HG02798 (cell line): ENCODE data around the gene UNK.
A peak's percentile ranks its signal among the peaks of the same experiment; 100 is the strongest.
"Not testable (repeated sequence)": the region's sequence is repeated elsewhere in the genome, so short reads cannot be mapped to it uniquely, and the experiment has no call there.

Experiments
- ATAC-seq: cut with Tn5 transposase; IDR thresholded peaks from one replicate; pipeline ENCODE4 v1.9.1; 2021; ENCODE audit warnings: mild to moderate bottlenecking; ENCODE audit not compliant: unreplicated experiment, poor library complexity

UNK gene

GRCh38 chr17:75771334-75772281, 13.0 kb upstream of the UNK start:
- no peak for ATAC-seq

DNA sequence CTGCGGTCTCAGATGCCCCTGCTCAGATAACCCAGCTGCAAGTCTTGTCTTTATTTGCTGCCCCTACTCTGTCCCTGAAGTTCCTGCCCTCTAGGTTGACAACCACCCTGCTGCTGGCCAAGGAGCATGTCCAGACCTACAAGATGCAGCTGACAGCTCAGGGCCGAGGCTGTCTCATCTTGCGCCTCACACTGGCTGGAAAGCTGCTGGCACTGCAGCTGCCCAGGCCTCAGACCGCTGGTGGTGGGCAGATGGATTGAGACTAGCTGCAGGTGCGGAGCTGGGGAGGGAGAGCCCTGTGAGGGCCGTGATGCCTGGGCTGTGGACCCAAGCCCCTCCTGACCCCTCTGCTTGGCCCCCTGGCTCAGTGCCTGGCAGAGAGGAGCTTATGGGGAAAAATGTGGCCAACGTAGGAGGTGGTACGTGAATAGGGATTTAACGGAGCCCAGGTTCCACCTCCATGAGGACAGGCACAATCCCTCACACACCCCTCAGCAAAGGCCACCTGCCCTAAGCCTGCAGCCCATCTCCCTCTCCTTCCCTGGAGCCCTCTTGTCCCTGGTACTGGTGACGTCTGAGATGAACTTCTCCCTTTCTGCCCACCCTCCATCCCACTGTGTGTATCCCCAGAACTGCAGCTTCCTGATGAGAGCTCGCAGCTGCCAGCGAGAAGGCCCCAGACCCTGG, 11.3 kb upstream of the UNK start:
- ATAC-seq, result no peak

DNA sequence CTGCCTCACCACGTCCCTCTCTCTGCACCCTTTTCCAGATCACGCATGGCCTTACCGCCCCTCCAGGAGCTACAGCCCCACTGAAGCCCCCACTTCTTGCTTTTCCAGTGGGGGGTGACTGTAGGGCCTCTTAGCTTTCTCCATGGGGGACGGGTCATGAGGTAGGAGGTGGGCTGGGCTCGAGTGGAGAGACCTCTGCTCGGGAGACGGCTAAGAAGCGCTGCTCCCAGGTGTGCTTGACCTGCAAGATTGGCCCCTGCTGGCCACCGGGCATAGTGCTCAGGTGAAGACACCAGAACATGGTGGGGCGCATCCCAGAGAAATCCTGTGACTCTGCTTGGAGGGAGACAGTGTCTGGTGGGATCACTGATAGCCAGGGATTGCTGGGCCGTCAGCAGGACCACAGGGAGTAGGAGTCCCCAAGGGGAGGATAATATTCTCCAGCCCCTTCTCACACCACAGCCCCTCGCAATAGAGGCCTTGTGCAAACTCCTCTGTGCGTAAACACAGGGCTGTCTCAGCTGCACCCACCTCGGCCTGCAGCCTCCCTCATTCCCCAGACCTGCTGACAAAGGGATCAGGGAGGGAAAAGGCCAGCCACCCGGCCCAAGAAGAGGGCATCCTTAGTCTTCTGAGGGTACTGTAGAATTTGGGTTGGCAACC, 10.7 kb upstream of the UNK start:
- ATAC-seq, result no peak

- ATAC-seq, result no peak
Observed at GRCh38 chr17:75774471-75774990, 10.1 kb upstream of the UNK start.

DNA sequence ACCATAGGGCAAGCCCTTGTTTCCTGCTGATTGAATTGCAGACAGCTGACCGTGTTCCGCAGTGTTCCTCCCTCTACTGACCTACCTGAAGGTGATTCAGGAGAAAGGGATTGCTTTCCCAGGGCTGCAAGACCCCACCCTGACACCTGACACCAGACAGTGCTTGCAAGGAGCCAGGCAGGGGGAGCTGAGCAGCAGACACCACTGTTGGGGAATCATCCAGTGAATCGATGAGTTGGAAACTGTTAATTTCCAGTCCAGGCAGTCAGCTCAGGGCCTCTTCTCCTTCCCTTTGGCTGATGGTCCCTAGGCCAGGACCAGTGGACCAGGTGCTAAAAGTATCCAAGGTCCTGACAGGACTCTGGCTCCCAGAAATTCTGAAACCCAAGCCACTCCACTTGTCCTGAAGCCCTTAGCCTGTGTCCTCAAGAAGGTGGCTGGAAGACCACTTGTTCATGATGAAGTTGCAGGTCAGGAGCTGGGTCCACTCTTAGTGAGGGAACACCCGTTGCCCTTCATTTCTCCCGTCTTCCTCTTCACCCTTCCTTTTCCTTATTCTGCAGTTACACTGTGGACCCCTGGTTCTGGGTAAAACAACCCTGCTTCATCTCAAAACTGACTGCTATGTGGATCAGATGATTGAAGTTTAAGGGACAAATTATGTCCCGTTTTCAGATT, 9.5 kb upstream of the UNK start:
- ATAC-seq, result no peak

GRCh38 chr17:75776386-75777295, 8.0 kb upstream of the UNK start:
- no peak for ATAC-seq

GRCh38 chr17:75777296-75777922, 7.2 kb upstream of the UNK start:
- ATAC-seq, result no peak

DNA sequence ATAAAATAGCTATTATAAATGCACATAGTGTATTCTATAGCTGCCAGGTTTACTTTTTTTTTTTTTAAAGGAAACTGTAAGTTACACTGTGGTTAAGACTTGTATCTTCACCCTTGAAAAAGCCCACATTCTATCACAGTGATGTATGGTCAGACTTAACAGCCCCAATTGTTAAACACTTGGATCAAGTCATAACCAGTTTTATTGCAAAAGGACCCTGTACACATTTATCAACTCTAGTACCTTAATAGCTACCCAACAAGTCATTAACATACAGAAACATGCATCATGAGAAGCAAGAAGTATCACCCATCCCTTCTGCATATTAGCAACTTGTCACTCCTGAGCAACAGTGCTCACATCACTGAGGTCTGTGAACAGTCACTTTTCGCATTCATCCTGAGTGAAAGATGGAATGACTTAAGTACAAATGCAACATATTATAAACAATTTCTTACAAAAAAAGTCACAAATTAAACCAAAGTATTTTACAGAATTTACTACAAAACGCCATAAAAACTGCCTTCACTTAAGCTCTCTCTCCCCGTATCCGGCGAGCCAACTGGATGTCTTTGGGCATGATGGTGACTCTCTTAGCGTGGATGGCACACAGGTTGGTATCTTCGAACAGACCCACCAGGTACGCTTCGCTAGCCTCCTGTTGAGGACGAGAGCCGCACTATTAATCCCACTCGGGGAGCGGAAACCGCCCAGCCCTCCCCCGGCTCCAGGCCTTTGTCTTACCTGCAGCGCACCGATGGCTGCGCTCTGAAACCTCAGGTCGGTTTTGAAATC, 6.3 kb upstream of the UNK start:
- not testable (repeated sequence) for ATAC-seq

GRCh38 chr17:75778861-75779249, 5.8 kb upstream of the UNK start:
- ATAC-seq, result peak; percentile 14

DNA sequence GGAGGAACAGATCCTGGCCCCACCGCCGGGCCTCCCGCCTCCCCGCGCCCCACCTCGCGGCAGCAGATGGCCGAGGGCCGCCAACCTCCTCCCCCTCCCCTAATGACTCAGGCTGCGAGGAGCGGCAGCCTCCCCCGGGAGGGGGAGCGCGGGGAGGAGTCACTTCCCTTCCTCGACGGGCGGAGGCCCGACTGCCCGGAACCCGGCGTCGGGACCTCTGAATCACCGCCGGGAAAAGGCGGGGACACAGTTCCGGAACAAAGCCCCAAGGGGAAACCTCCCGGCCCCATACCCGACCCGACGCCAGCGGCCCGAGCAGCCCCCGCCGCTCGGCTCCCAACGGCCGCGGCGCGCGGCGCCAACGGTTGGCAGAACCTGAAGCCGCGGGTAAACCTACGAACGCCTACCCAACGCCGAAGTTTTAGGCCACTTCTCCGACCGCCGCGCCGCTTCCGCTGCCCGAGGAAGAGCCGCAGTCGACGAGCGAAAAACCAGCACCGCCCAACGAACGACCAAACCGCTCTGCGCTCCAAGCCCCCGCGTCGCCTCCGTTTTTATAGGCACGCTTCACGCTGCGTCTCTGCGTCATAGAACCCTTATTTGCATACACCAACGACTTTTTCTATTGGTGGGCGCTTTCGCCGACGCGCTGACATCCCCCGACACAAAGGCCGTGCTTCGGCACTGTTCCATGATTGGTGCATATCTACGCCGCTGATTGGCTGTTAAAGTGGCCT, 5.2 kb upstream of the UNK start:
- ATAC-seq, result peak; percentile 71

DNA sequence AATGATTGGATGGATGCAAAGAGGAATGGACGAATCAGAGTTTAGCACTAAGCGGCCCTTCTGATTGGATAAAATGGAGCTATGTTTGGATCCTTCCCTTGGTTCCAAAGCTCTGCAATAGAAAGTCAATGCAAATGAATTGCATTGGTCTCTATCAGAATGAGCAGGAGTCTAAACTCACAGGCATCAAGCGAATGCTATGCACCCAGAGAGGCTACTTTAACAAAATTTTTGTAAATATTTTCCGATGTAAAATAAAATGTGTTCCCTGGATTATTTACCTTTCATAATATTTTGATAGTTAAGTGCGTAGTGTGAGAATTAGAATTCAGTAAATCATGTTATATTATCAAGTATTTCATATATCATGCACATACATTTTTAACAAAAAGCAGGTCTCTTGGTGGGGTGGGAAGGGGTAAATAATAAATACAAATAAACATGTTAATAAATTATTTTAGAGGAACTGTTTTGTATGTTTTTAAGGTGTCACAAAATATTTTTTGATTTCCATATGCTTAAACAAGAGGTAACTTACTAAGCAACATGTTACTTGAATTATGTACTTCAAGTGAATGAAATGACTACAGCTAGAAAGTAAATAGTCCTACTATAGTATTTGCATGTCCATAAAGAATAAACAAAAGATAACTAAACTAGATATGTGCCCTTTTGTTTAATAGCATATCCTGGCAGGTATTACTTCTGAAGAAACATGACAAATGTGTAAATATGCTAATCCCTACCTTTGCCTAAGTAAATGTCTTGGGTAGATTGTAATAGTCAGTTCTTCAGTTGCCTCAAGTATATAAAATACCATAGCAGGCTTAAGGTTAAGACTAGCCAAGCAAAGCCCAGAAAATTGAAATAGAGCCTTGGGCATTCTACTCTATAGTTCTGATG, 4.4 kb upstream of the UNK start:
- ATAC-seq, result no peak

GRCh38 chr17:75783069-75783783, 1.4 kb upstream of the UNK start:
- no peak for ATAC-seq

DNA sequence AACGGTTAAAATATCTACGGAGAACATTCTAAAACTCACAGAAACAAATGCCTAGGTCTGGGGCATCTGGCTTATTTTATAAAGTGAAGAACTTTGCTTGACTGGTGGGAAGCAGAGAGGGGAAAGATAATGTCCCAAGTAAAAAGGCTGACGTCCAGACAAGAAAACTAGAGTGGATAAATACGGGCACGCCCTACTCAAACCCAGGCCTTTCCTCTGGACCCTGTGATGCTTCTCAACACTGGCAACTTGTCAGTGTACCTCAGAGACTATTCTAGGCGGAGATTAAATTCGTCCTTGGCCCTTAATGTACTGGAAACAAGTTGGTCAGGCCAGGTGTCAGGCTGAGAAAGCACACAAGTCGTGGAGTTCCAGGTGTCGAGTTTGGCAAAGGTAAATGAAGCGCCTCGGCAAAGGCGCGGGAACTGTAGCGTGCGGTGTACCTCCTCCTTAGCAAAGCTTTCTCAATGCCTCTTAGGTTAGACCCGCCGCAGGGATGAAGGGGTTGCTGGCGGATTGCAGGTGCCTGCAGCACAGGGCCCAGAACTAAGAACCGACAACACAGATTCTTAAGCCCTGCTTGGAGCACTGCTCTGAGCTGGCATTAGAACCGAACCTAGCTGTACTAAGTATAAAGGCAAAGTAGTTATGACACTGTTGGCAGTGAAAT, 668 bp upstream of the UNK start:
- ATAC-seq, result no peak

DNA sequence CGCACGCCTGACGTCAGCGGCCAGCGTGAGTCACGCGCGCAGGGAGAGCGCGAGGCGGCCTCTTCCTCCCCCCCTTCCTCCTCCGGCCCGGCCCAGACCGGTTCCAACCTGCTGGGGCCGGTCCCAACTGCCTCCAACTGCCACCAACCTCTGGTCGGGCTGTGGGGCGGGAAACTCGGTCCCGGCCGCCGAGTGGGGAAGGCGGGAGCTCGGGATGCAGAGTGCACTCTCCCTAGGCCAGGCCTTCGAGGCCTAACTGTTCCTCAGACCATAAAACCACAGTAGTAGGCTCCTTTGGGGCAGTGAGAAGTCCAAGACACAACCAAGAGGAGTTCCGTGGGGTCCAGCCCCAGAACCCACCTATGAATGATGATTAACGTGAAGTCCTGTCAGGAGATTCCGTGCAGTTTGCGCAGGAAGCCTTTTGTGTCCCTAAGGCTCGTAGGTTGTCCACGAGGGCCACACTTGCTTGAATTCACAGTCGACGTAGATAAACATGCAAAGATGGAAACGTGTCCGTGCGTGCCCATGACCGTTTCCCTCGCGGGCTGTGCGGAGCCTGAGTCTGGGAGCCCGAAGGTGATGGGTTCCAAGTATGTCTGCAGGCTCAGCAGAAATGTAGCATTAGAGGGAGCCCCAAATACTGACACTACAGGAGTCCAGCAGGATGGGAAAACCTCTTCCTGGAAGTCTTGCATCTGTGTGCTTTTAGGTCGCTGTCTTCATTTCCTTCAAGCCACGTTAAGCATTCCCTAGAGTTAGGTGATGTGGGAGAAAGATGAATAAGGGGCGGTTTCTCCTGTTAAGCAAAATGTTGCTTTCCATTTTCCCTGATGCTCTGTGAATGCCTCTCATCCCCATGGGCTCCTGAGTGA, 647 bp downstream of the UNK start:
- peak; percentile 73 for ATAC-seq
